ENCODE measurements around the gene AFAP1L1. TPM values are rescaled to one million over a fixed set of nuclear protein-coding genes. Genes with fewer than 3 reads are reported as not detected.

Gene AFAP1L1
- total and polyA plus RNA-seq, 4 donors: 2.1 to 11.6 (median 4.0) TPM

DNA sequence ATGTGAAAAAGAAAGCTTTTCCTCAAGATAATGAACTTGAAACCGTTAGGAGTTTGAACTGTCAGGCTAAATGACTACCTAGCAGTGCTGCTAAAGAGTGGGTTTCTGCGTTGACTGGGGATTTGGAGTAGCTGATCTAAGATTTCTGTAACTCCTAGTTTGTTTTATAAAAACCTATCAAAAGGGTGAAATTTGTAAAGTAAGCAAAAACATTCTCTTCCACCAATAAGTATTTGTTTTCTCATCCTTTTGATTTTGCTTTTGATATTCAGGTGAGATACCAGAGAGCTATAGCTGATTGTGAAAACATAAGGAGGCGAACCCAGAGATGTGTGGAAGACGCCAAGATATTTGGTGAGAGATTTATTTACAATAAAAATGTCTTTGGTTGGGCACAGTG lies 77.7 kb downstream of the AFAP1L1 start:
- Histone ChIP-seq H3K4me1 (ENCODE audit: control insufficient read depth in 4 of 4, insufficient read depth in 4 of 4, low read length in 3 of 4) (peaks cover 2 to 19% (median 13%) of the 10 kb centered on the region in 4 donors), H3K27ac (ENCODE audit: low read depth in 1 of 2, low read length in 2 of 2) (no peak overlapping the region), H3K9ac (ENCODE audit: low read depth in 1 of 2, low read length in 2 of 2) (no peak overlapping the region), H3K27me3 (ENCODE audit: control insufficient read depth in 4 of 4, insufficient read depth in 4 of 4, low read length in 3 of 4) (no peaks in the 10 kb centered on the region), H3K9me3 (ENCODE audit: control insufficient read depth in 4 of 4, low read length in 3 of 4) (no peaks in the 10 kb centered on the region), H3K36me3 (ENCODE audit: control insufficient read depth in 4 of 4, insufficient read depth in 3 of 4, low read depth in 1 of 4, low read length in 3 of 4) (peaks cover 6 to 49% (median 43%) of the 10 kb centered on the region in 4 donors), H3K4me3 (ENCODE audit: low read depth in 1 of 3, low read length in 3 of 3) (no peak overlapping the region)
- WGBS: 91% methylated on average over 4 of the region's 4 CpGs
- TF ChIP-seq HNF4G (IDR thresholded peaks at IDR 0.05) (no peak), SP1 (IDR thresholded peaks at IDR 0.05) (no peak)
- no peak for DNase-seq (ENCODE audit: low spot score)

DNA sequence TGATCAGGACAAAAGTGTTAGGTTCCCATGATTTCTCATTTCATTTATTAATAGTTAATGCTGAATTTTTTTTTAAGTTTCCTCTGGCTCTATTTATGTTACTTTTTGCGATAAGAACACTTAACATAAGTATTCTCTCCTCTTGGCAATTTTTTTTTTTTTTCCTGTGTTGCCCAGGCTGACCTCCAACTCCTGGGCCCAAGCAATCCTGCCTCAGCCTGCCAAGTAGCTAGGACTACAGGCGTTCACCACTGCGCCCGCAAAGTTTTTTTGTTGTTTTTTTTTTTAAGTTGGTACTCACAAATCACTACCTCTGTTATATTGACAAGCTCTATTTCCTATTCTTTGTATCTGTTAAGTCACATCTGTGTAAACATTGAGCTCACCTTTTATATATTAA lies 80.5 kb downstream of the AFAP1L1 start:
- Histone ChIP-seq H3K27ac (ENCODE audit: low read depth in 1 of 2, low read length in 2 of 2) (no peak overlapping the region), H3K36me3 (ENCODE audit: control insufficient read depth in 4 of 4, insufficient read depth in 3 of 4, low read depth in 1 of 4, low read length in 3 of 4) (peaks cover 6 to 51% (median 43%) of the 10 kb centered on the region in 4 donors), H3K27me3 (ENCODE audit: control insufficient read depth in 4 of 4, insufficient read depth in 4 of 4, low read length in 3 of 4) (no peaks in the 10 kb centered on the region), H3K9me3 (ENCODE audit: control insufficient read depth in 4 of 4, low read length in 3 of 4) (no peaks in the 10 kb centered on the region), H3K4me3 (ENCODE audit: low read depth in 1 of 3, low read length in 3 of 3) (no peak overlapping the region), H3K9ac (ENCODE audit: low read depth in 1 of 2, low read length in 2 of 2) (no peak overlapping the region), H3K4me1 (ENCODE audit: control insufficient read depth in 4 of 4, insufficient read depth in 4 of 4, low read length in 3 of 4) (peaks cover 0 to under 1% (median 0%) of the 10 kb centered on the region in 4 donors)
- 90% methylated on average over 4 of the region's 4 CpGs for WGBS
- TF ChIP-seq TAF1 (conservative IDR thresholded peaks at IDR 0.05): no peak
- no peak for TF ChIP-seq JUND (IDR thresholded peaks at IDR 0.05)
- TF ChIP-seq, protein P1, sequence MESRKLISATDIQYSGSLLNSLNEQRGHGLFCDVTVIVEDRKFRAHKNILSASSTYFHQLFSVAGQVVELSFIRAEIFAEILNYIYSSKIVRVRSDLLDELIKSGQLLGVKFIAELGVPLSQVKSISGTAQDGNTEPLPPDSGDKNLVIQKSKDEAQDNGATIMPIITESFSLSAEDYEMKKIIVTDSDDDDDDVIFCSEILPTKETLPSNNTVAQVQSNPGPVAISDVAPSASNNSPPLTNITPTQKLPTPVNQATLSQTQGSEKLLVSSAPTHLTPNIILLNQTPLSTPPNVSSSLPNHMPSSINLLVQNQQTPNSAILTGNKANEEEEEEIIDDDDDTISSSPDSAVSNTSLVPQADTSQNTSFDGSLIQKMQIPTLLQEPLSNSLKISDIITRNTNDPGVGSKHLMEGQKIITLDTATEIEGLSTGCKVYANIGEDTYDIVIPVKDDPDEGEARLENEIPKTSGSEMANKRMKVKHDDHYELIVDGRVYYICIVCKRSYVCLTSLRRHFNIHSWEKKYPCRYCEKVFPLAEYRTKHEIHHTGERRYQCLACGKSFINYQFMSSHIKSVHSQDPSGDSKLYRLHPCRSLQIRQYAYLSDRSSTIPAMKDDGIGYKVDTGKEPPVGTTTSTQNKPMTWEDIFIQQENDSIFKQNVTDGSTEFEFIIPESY (IDR thresholded peaks at IDR 0.05): no peak
- no peak for TF ChIP-seq EGR1 (IDR thresholded peaks at IDR 0.05; ENCODE audit: low read depth in 2 of 2)
- no peak for TF ChIP-seq RAD21 (IDR thresholded peaks at IDR 0.05)
- no peak for TF ChIP-seq HNF4A (conservative IDR thresholded peaks at IDR 0.05)
- DNase-seq (ENCODE audit: low spot score): no peak

DNA sequence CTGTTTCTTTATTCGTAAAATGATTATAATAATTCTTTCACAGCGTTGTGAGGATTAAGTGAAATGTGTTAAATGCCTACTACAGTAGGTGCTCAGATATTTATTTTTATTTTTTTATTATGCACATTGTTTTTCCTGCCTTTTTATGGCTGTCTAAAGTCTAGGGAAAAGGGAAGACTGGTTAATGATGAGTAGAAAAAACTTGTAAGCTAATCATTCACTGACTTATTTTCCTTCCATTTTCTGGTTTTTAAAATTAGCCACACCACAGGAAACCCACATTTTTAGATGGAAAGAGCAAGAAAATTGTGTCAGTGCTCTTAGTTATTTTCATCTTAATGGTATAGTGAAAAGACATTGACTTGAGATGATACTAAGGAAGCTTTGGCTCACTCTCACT lies 82.3 kb downstream of the AFAP1L1 start:
- 94% methylated on average over 2 of the region's 2 CpGs for WGBS
- TF ChIP-seq EGR1 (IDR thresholded peaks at IDR 0.05; ENCODE audit: low read depth in 2 of 2) (no peak), FOXA2 (IDR thresholded peaks at IDR 0.05) (no peak), FOXA1 (IDR thresholded peaks at IDR 0.05) (no peak), JUND (IDR thresholded peaks at IDR 0.05) (no peak), HNF4A (conservative IDR thresholded peaks at IDR 0.05) (no peak), SP1 (IDR thresholded peaks at IDR 0.05) (no peak), YY1 (IDR thresholded peaks at IDR 0.05) (no peak), GABPA (IDR thresholded peaks at IDR 0.05 in 1 of 2, conservative IDR thresholded peaks at IDR 0.05 in 1 of 2) (no peak), HNF4G (IDR thresholded peaks at IDR 0.05) (no peak), NR2F2 (IDR thresholded peaks at IDR 0.05) (no peak), RAD21 (IDR thresholded peaks at IDR 0.05) (no peak), TAF1 (conservative IDR thresholded peaks at IDR 0.05) (no peak), RXRA (IDR thresholded peaks at IDR 0.05) (no peak)
- TF ChIP-seq, protein P2, sequence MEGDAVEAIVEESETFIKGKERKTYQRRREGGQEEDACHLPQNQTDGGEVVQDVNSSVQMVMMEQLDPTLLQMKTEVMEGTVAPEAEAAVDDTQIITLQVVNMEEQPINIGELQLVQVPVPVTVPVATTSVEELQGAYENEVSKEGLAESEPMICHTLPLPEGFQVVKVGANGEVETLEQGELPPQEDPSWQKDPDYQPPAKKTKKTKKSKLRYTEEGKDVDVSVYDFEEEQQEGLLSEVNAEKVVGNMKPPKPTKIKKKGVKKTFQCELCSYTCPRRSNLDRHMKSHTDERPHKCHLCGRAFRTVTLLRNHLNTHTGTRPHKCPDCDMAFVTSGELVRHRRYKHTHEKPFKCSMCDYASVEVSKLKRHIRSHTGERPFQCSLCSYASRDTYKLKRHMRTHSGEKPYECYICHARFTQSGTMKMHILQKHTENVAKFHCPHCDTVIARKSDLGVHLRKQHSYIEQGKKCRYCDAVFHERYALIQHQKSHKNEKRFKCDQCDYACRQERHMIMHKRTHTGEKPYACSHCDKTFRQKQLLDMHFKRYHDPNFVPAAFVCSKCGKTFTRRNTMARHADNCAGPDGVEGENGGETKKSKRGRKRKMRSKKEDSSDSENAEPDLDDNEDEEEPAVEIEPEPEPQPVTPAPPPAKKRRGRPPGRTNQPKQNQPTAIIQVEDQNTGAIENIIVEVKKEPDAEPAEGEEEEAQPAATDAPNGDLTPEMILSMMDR (IDR thresholded peaks at IDR 0.05; ENCODE audit: low read depth, low read length, missing input control): no peak
- TF ChIP-seq, protein P3, sequence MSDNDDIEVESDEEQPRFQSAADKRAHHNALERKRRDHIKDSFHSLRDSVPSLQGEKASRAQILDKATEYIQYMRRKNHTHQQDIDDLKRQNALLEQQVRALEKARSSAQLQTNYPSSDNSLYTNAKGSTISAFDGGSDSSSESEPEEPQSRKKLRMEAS (IDR thresholded peaks at IDR 0.05): no peak
- TF ChIP-seq, protein P1 (IDR thresholded peaks at IDR 0.05): no peak
- Histone ChIP-seq H3K9me3 (ENCODE audit: control insufficient read depth in 4 of 4, low read length in 3 of 4) (no peaks in the 10 kb centered on the region), H3K27me3 (ENCODE audit: control insufficient read depth in 4 of 4, insufficient read depth in 4 of 4, low read length in 3 of 4) (no peaks in the 10 kb centered on the region), H3K9ac (ENCODE audit: low read depth in 1 of 2, low read length in 2 of 2) (no peak overlapping the region), H3K36me3 (ENCODE audit: control insufficient read depth in 4 of 4, insufficient read depth in 3 of 4, low read depth in 1 of 4, low read length in 3 of 4) (peaks cover 3 to 40% (median 34%) of the 10 kb centered on the region in 4 donors), H3K4me3 (ENCODE audit: low read depth in 1 of 3, low read length in 3 of 3) (no peak overlapping the region), H3K27ac (ENCODE audit: low read depth in 1 of 2, low read length in 2 of 2) (no peak overlapping the region), H3K4me1 (ENCODE audit: control insufficient read depth in 4 of 4, insufficient read depth in 4 of 4, low read length in 3 of 4) (peaks cover 2 to 10% (median 5%) of the 10 kb centered on the region in 4 donors)
- no peak for DNase-seq (ENCODE audit: low spot score)

Measured in liver (tissue), 9 donors.